ENCODE data around the gene FAT3.

GRCh38 chr11:92246630-92247029 lies 22.0 kb downstream of the FAT3 start:
- TF ChIP-seq BHLHE40 (IDR thresholded peaks at IDR 0.05; ENCODE audit: borderline replicate concordance), result no peak
- TF ChIP-seq L3MBTL2 (conservative IDR thresholded peaks at IDR 0.05), result no peak
- no peak for TF ChIP-seq FOXK2 (IDR thresholded peaks at IDR 0.05)
- no peak for TF ChIP-seq TARDBP (IDR thresholded peaks at IDR 0.05)
- no peak for TF ChIP-seq SUZ12 (IDR thresholded peaks at IDR 0.05)
- no peak for TF ChIP-seq HDGF (IDR thresholded peaks at IDR 0.05; ENCODE audit: borderline replicate concordance)
- no peak for TF ChIP-seq ELF4 (IDR thresholded peaks at IDR 0.05)
- TF ChIP-seq CTBP1 (IDR thresholded peaks at IDR 0.05; ENCODE audit: borderline replicate concordance), result no peak
- TF ChIP-seq PKNOX1 (IDR thresholded peaks at IDR 0.05), result no peak
